ENCODE measurements around the gene ZC3H13. TPM values are rescaled to one million over a fixed set of nuclear protein-coding genes. Genes with fewer than 3 reads are reported as not detected.
A peak's percentile ranks its signal among the peaks of the same experiment; 100 is the strongest.

Gene ZC3H13
- total and polyA plus RNA-seq, 2 of the 8 experiments (the other 6 are each of a cell fraction or from before 2014, with no cell fraction given): 5.1 to 57.8 TPM

GRCh38 chr13:46101484-46102254, 49.1 kb upstream of the ZC3H13 start:
- DNase-seq (ENCODE audit: low read depth in 1 of 2, low spot score in 2 of 2): no peak
- 78% methylated on average over 8 of the region's 8 CpGs; no CpG with 5 or more reads in 1 of the 2 experiments for WGBS, 2 experiments (ENCODE audit: extremely low coverage in 1 of 2, insufficient coverage in 1 of 2, insufficient read length in 1 of 2, insufficient replicate concordance in 2 of 2, low coverage in 1 of 2, low lambda C conversion rate in 2 of 2, missing lambda C conversion rate in 1 of 2)
- H2AFZ ChIP-seq (ENCODE audit: low read length): peak overlapping the region; percentile 68; the same call in 1 of the 2 replicates
- TF ChIP-seq SRF (IDR thresholded peaks at IDR 0.05; ENCODE audit: low read depth, low read length) (no peak), GTF2F1 (IDR thresholded peaks at IDR 0.05; ENCODE audit: borderline replicate concordance, low read depth, low read length) (no peak), YY1 (IDR thresholded peaks at IDR 0.05; ENCODE audit: low read depth, low read length) (no peak), FOSL1 (IDR thresholded peaks at IDR 0.05; ENCODE audit: insufficient read depth, low read depth, low read length) (no peak), PHF8 (conservative IDR thresholded peaks at IDR 0.05; ENCODE audit: low read depth, low read length) (no peak), KDM5A (IDR thresholded peaks at IDR 0.05; ENCODE audit: low read length) (no peak), HDAC6 (IDR thresholded peaks at IDR 0.05; ENCODE audit: low read depth, low read length) (no peak), ZNF274 (IDR thresholded peaks at IDR 0.05; ENCODE audit: borderline replicate concordance, extremely low read depth, low read length) (no peak), ATF3 (IDR thresholded peaks at IDR 0.05; ENCODE audit: insufficient read depth, low read depth, low read length) (no peak), CBX5 (IDR thresholded peaks at IDR 0.05; ENCODE audit: low read depth, low read length) (no peak), TAF1 (IDR thresholded peaks at IDR 0.05; ENCODE audit: low read depth, low read length) (no peak)
- TF ChIP-seq, protein P1, sequence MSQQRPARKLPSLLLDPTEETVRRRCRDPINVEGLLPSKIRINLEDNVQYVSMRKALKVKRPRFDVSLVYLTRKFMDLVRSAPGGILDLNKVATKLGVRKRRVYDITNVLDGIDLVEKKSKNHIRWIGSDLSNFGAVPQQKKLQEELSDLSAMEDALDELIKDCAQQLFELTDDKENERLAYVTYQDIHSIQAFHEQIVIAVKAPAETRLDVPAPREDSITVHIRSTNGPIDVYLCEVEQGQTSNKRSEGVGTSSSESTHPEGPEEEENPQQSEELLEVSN (IDR thresholded peaks at IDR 0.05): no peak

More at GRCh38 chr13:46101484-46102254, 49.1 kb upstream of the ZC3H13 start:
- Histone ChIP-seq H3K4me2 (ENCODE audit: insufficient read depth in 1 of 2, low read depth in 2 of 2, low read length in 2 of 2) (no peak overlapping the region), H3K27me3 (replicated peaks in 1 of 4; ENCODE audit: control insufficient read depth in 3 of 4, extremely low read depth in 1 of 4, insufficient read depth in 3 of 4, low read length in 3 of 4) (no peaks in the 10 kb centered on the region), H4K20me1 (replicated peaks in 1 of 2; ENCODE audit: control insufficient read depth in 1 of 2, insufficient read depth in 2 of 2, low read length in 2 of 2) (no peaks in the 10 kb centered on the region), H3K4me1 (replicated peaks in 1 of 4; ENCODE audit: control insufficient read depth in 3 of 4, insufficient read depth in 4 of 4, low read length in 3 of 4) (no peaks in the 10 kb centered on the region), H3K79me1 (ENCODE audit: low read depth, low read length) (no peaks in the 10 kb centered on the region), H3K9ac (replicated peaks in 1 of 4; ENCODE audit: extremely low read depth in 1 of 4, low read depth in 3 of 4, low read length in 3 of 4) (no peak overlapping the region), H2BK120ac (replicated peaks; ENCODE audit: low read depth, low read length) (no peak overlapping the region), H3K56ac (replicated peaks; ENCODE audit: insufficient read length, low read depth, low read length) (no peak overlapping the region), H3K23me2 (ENCODE audit: low read depth, low read length) (no peaks in the 10 kb centered on the region), H3K23ac (ENCODE audit: insufficient read length) (no peak overlapping the region), H2BK12ac (ENCODE audit: low read depth, low read length) (no peak overlapping the region), H3K4me3 (ENCODE audit: extremely low read depth in 1 of 4, insufficient read depth in 2 of 4, low read depth in 3 of 4, low read length in 4 of 4) (no peak overlapping the region), H2BK20ac (ENCODE audit: low read length) (no peak overlapping the region), H2BK5ac (ENCODE audit: low read depth, low read length) (no peak overlapping the region), H2AK5ac (ENCODE audit: low read depth, low read length) (no peak overlapping the region), H4K8ac (ENCODE audit: extremely low read depth, insufficient read depth, low read length) (no peak overlapping the region), H3K79me2 (ENCODE audit: control insufficient read depth in 1 of 2, insufficient read depth in 2 of 2, low read length in 2 of 2) (no peaks in the 10 kb centered on the region), H3K18ac (ENCODE audit: extremely low read depth, low read length) (no peak overlapping the region), H3K27ac (ENCODE audit: low read depth, low read length) (no peak overlapping the region), H3K9me3 (ENCODE audit: insufficient read depth in 2 of 2, low read depth in 1 of 2, low read length in 1 of 2) (no peaks in the 10 kb centered on the region), H4K91ac (replicated peaks; ENCODE audit: insufficient read length, low read length) (no peak overlapping the region), H4K5ac (ENCODE audit: insufficient read length, low read depth, low read length) (no peak overlapping the region), H2BK15ac (ENCODE audit: low read length) (no peak overlapping the region), H3K14ac (ENCODE audit: insufficient read length) (no peak overlapping the region), H3K36me3 (ENCODE audit: control insufficient read depth in 2 of 4, insufficient read depth in 4 of 4, low read length in 3 of 4) (no peaks in the 10 kb centered on the region), H3K4ac (replicated peaks; ENCODE audit: insufficient read length, low read depth, low read length) (no peak overlapping the region)
- CTCF ChIA-PET (ENCODE audit: partially characterized antibody): interaction anchor here (1.3 kb wide), 1 partner anchor 9 kb away, joined by 4 read pairs; no protein-coding TSS in a partner anchor
- POLR2A ChIA-PET (ENCODE audit: partially characterized antibody): no interaction called here
- no peak for FAIRE-seq

Data from H1 (cell line).